ENCODE data around the gene KRT17. TPM values are rescaled to one million over a fixed set of nuclear protein-coding genes. Genes with fewer than 3 reads are reported as not detected.
"Not testable (repeated sequence)": the region's sequence is repeated elsewhere in the genome, so short reads cannot be mapped to it uniquely, and the experiment has no call there.

Gene KRT17
- total RNA-seq, 1 experiment from 2014 or later: not detected

- peak; percentile 95 for DNase-seq
- peak overlapping the region; percentile 46; the same call in 1 of the 2 replicates for H3K4me3 ChIP-seq (ENCODE audit: insufficient read depth, low read depth, low read length)
- H3K36me3 ChIP-seq (replicated peaks; ENCODE audit: control insufficient read depth, insufficient read depth, low read length): no peaks in the 10 kb centered on the region
- peaks cover 3% of the 10 kb centered on the region; the same call in 1 of the 2 replicates for H3K27me3 ChIP-seq (ENCODE audit: control insufficient read depth, insufficient read depth, low read length)
Observed at GRCh38 chr17:41648411-41649195, 24.2 kb upstream of the KRT17 start.

DNA sequence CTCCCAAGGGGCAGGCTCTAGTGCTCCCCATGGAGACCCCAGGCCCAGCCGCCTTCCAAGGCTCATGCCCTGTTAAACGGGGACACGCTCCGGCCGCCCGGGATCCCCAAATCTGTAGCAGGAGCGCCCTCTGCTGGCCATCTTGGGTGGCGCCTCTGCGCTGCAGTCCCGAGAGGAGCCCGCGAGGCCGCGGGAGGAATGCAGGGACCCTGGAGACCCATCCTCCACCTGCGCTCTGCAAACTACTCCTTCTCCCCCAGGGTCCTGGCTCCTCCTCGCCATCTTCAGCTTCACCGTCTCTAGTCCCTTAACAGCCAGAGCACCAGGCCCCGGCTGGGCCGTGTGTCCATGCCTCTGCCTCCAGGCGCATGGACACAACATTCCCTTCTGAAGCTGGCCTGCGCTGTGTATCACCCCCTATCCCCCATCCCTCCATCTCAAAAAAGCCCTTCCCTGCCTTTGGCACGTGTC lies 23.6 kb upstream of the KRT17 start:
- H3K27me3 ChIP-seq (ENCODE audit: control insufficient read depth, insufficient read depth, low read length): peaks cover 3% of the 10 kb centered on the region; the same call in 1 of the 2 replicates
- DNase-seq: peak; percentile 98
- no peaks in the 10 kb centered on the region for H3K36me3 ChIP-seq (replicated peaks; ENCODE audit: control insufficient read depth, insufficient read depth, low read length)
- H3K4me3 ChIP-seq (ENCODE audit: insufficient read depth, low read depth, low read length): peak overlapping the region; percentile 46; the same call in 1 of the 2 replicates

DNA sequence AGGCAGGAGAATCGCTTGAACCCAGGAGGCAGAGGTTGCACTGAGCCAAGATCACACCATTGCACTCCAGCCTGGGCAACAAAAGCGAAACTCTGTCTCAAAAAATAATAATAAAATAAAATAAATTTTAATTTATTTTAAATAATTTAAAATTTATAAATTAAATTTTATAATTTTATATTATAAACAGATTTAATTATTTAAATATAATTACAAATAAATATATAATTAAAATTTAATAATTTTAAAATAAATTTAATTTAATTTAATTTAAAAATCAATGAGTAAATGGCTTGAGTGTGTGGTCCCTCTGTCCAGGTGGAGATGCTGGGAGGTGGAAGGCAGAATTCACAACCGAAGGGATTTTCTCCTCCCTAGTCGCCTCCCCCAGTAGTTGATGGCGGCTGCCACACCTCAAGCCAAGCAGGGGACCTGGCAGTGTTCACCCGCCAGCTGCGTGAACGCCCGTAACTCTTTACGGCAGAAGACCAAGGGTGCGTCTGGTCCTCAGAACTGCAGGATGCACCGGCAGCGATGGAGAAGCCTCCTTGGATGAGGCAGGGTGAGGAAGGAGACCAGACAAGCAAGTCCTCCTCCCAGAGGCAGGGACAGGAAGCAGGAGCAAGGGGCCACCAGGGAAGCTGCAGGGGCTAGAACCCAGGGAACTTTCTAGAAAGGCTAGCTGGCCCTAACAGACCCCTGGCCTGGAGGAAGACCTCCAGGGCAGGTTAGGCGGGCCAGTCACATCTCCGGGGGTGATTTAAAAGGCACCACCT lies 22.9 kb upstream of the KRT17 start:
- Histone ChIP-seq H3K4me3 (ENCODE audit: insufficient read depth, low read depth, low read length) (no peak overlapping the region), H3K36me3 (replicated peaks; ENCODE audit: control insufficient read depth, insufficient read depth, low read length) (no peaks in the 10 kb centered on the region), H3K27me3 (ENCODE audit: control insufficient read depth, insufficient read depth, low read length) (peaks cover 3% of the 10 kb centered on the region; the same call in 1 of the 2 replicates)
- DNase-seq: no peak

- no peak overlapping the region for H3K4me3 ChIP-seq (ENCODE audit: insufficient read depth, low read depth, low read length)
- no peaks in the 10 kb centered on the region for H3K36me3 ChIP-seq (replicated peaks; ENCODE audit: control insufficient read depth, insufficient read depth, low read length)
- DNase-seq: no peak
- H3K27me3 ChIP-seq (ENCODE audit: control insufficient read depth, insufficient read depth, low read length): no peaks in the 10 kb centered on the region
Observed at GRCh38 chr17:41642252-41643156, 18.1 kb upstream of the KRT17 start.

- not testable (repeated sequence) for H3K27me3 ChIP-seq (ENCODE audit: control insufficient read depth, insufficient read depth, low read length); H3K4me3 ChIP-seq (ENCODE audit: insufficient read depth, low read depth, low read length); H3K36me3 ChIP-seq (replicated peaks; ENCODE audit: control insufficient read depth, insufficient read depth, low read length); DNase-seq
Observed at GRCh38 chr17:41640596-41640995, 16.2 kb upstream of the KRT17 start.

DNA sequence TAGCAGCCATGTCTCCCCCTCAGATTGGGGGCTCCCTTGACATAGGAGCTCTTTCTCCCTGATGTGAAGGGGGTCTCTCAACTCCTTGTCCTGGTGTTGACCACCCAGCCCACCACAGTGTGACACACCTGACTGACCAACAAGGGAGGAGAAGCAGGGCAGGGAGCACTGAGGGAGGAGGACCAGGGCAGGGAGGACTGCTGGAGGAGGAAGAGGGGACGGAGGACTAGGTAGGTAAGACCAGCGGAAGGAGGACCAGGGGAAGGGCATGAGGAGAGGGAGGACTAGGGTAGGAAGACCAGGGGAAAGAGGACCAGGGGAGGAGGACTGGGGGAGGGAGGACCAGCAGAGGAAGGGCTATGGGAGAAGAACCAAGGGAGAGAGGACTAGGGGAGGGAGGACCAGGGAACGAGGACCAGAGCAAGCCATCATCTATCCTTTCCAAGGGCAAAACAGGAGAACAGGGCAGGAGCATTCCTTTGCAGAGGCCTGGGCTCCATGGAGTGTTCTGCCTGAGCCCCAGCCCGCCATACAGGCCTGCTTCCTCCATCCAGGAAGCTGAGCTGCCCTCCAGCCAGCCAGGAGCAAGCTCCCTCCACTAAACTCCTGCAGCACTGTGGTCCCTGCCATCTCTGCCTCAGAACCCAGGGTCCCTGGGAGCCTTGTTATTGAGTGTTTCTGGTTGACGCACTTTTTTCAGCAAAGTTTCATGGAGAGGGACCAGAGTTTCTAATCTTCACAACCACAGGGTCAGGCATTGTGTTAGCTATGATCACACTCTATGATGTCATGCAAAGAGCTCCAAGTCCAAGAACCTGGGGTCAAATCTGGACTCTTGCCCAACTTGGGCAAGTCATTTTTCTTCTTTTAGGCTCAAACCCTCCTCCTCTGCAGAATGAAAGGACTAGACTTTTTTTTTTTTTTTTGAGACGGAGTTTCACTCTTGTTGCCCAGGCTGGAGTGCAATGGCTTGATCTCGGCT lies 15.4 kb upstream of the KRT17 start:
- no peak for DNase-seq
- Histone ChIP-seq H3K4me3 (ENCODE audit: insufficient read depth, low read depth, low read length) (no peak overlapping the region), H3K36me3 (replicated peaks; ENCODE audit: control insufficient read depth, insufficient read depth, low read length) (no peaks in the 10 kb centered on the region), H3K27me3 (ENCODE audit: control insufficient read depth, insufficient read depth, low read length) (no peaks in the 10 kb centered on the region)

- Histone ChIP-seq H3K4me3 (ENCODE audit: insufficient read depth, low read depth, low read length) (no peak overlapping the region), H3K36me3 (replicated peaks; ENCODE audit: control insufficient read depth, insufficient read depth, low read length) (no peaks in the 10 kb centered on the region), H3K27me3 (ENCODE audit: control insufficient read depth, insufficient read depth, low read length) (no peaks in the 10 kb centered on the region)
- no peak for DNase-seq
Observed at GRCh38 chr17:41638941-41639340, 14.6 kb upstream of the KRT17 start.

DNA sequence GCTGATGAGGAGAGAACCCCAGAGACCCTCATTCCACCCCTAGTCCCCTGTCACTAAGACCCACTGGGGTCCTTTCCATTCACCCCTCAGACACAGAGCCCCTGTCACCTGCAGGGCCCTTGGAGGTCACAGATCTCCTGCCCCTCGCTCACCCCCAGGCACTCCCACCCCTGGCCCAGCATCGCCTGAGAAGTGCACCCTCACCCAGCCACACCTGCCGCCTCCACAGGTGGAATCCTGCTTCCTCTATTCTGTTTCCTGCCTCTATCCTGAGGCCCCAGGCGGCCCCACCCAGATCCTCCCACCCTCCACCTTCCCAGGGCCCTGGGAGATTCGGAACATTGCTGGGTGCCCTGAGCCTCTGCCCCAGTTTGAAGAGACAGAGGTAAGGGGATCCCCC lies 13.8 kb upstream of the KRT17 start:
- Histone ChIP-seq H3K4me3 (ENCODE audit: insufficient read depth, low read depth, low read length) (no peak overlapping the region), H3K36me3 (replicated peaks; ENCODE audit: control insufficient read depth, insufficient read depth, low read length) (no peaks in the 10 kb centered on the region), H3K27me3 (ENCODE audit: control insufficient read depth, insufficient read depth, low read length) (no peaks in the 10 kb centered on the region)
- DNase-seq: no peak

- no peaks in the 10 kb centered on the region for H3K27me3 ChIP-seq (ENCODE audit: control insufficient read depth, insufficient read depth, low read length)
- no peak overlapping the region for H3K4me3 ChIP-seq (ENCODE audit: insufficient read depth, low read depth, low read length)
- no peaks in the 10 kb centered on the region for H3K36me3 ChIP-seq (replicated peaks; ENCODE audit: control insufficient read depth, insufficient read depth, low read length)
- DNase-seq: no peak
Observed at GRCh38 chr17:41636652-41637051, 12.3 kb upstream of the KRT17 start.

- H3K27me3 ChIP-seq (ENCODE audit: control insufficient read depth, insufficient read depth, low read length): no peaks in the 10 kb centered on the region
- H3K36me3 ChIP-seq (replicated peaks; ENCODE audit: control insufficient read depth, insufficient read depth, low read length): no peaks in the 10 kb centered on the region
- peak; percentile 72 for DNase-seq
- H3K4me3 ChIP-seq (ENCODE audit: insufficient read depth, low read depth, low read length): no peak overlapping the region
Observed at GRCh38 chr17:41635121-41636097, 11.0 kb upstream of the KRT17 start.

DNA sequence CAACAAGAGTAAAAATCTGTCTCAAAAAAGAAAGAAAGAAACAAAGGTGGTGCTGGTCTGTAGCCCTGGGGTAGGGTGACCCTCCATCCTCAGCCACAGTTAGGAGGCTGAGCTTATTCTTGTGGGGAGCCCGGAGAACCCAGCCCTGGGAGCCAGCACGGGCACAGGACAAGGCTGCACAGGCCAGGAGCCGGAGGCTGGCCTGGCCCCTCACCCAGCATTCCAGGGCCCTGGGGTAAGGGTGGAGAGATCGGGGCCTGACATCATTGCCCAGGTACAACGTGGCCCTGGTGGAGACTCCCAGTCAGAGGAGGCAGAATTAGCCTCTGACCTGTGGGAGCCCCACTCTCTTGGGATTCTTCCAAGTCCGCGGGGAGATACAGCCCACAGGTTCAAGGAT lies 10.3 kb upstream of the KRT17 start:
- Histone ChIP-seq H3K4me3 (ENCODE audit: insufficient read depth, low read depth, low read length) (no peak overlapping the region), H3K36me3 (replicated peaks; ENCODE audit: control insufficient read depth, insufficient read depth, low read length) (no peaks in the 10 kb centered on the region), H3K27me3 (ENCODE audit: control insufficient read depth, insufficient read depth, low read length) (no peaks in the 10 kb centered on the region)
- DNase-seq: no peak

- Histone ChIP-seq H3K27me3 (ENCODE audit: control insufficient read depth, insufficient read depth, low read length) (no peaks in the 10 kb centered on the region), H3K4me3 (ENCODE audit: insufficient read depth, low read depth, low read length) (no peak overlapping the region), H3K36me3 (replicated peaks; ENCODE audit: control insufficient read depth, insufficient read depth, low read length) (no peaks in the 10 kb centered on the region)
- no peak for DNase-seq
Observed at GRCh38 chr17:41633556-41634199, 9.3 kb upstream of the KRT17 start.
